ENCODE measurements around the gene SLC38A8. TPM values are rescaled to one million over a fixed set of nuclear protein-coding genes. Genes with fewer than 3 reads are reported as not detected.

Gene SLC38A8
- total and polyA plus RNA-seq, 9 donors = 0.62 to 0.98 (median 0.66) TPM; not detected in 6

DNA sequence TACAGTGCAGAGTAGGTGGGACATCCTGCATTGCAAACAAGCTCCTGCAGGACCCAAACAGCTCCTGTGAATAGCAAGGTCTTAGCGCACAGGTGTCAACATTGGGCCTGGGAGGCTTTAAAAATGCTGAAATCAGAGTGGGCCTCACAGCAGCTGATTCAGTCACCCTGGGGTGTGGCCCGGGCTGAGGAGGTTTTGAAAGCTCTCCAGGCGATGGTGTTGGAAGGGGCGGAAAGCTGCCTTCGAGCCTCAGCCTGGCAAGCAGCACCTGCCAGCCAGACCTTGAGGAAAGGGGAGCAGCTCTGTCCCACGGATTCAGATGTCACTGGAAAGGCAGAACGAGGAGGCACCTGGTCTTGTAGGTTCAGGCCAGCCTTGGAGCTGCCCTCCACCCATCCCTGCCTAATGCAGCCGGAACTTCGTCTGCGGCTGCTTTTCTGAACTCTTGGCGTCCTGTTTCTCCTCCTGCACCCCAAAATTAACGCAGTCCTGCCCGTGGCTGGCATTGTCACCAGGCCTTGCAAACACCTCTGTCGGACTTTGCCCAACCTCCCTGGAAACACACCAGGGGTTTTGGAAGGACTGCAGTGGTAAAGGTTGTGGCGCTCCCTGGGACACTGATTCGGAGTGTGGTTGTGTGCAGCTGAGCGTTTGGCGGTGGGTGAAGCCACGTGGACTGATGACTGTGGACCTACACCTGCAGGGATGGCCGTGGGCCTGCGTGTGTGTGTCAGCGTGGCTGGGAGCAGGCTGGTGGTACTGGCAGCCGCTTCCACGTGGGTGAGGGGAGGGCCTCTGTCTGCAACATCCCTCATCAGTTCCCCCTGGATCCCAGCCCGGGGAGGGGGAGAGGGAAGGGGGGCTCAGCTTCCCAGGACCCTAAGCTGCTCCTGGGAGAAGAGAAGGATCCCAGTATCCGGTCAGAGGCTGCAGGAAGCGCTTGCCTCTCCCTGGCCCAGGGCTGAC is 71.1 kb downstream of the SLC38A8 start:
- Histone ChIP-seq H3K27ac (no peak overlapping the region), H3K4me3 (no peak overlapping the region), H3K36me3 (no peaks in the 10 kb centered on the region), H3K4me1 (ENCODE audit: insufficient read depth) (no peaks in the 10 kb centered on the region), H3K9me3 (no peaks in the 10 kb centered on the region), H3K27me3 (no peaks in the 10 kb centered on the region)
- TF ChIP-seq EP300 (IDR thresholded peaks at IDR 0.05) (no peak), POLR2A (IDR thresholded peaks at IDR 0.05) (no peak)
- TF ChIP-seq, protein P1, sequence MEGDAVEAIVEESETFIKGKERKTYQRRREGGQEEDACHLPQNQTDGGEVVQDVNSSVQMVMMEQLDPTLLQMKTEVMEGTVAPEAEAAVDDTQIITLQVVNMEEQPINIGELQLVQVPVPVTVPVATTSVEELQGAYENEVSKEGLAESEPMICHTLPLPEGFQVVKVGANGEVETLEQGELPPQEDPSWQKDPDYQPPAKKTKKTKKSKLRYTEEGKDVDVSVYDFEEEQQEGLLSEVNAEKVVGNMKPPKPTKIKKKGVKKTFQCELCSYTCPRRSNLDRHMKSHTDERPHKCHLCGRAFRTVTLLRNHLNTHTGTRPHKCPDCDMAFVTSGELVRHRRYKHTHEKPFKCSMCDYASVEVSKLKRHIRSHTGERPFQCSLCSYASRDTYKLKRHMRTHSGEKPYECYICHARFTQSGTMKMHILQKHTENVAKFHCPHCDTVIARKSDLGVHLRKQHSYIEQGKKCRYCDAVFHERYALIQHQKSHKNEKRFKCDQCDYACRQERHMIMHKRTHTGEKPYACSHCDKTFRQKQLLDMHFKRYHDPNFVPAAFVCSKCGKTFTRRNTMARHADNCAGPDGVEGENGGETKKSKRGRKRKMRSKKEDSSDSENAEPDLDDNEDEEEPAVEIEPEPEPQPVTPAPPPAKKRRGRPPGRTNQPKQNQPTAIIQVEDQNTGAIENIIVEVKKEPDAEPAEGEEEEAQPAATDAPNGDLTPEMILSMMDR (IDR thresholded peaks at IDR 0.05) = no peak
- intact Hi-C loops (cut with DNase I) = loop anchor here in 1 of 4 donors (5.0 kb wide), 1 partner anchor 76 kb away; no protein-coding TSS in a partner anchor
- 67 to 72% (median 71%) methylated on average over 27 of the region's 27 CpGs for WGBS, 3 donors
- DNase-seq = no peak

DNA sequence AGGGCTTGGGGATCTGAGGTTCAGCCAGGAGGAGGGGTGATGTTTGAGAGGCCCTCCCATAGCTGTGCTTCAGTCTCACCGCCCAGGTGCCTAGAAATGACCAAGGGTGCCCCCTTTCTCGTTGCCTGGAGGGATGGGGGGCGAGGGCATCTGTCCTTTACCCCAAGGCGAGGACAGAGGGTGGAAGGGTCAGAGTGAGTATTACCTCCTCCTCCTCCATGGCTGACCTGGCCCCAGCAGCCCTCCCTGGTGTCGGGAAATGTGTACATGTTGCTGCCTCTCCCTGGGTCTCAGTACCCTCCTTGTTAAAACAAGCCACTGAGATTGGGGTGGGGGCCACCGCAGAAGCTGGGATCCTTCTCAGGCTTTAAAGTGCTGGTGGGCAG is 72.2 kb downstream of the SLC38A8 start:
- 84 to 91% (median 86%) methylated on average over 6 of the region's 6 CpGs for WGBS, 3 donors
- no peaks in the 10 kb centered on the region for H3K9me3 ChIP-seq
- H3K4me1 ChIP-seq (ENCODE audit: insufficient read depth) = no peaks in the 10 kb centered on the region
- TF ChIP-seq POLR2A (IDR thresholded peaks at IDR 0.05) (no peak), EP300 (IDR thresholded peaks at IDR 0.05) (no peak)
- no peak overlapping the region for H3K4me3 ChIP-seq
- no peak overlapping the region for H3K27ac ChIP-seq
- no peak for DNase-seq
- H3K36me3 ChIP-seq = no peaks in the 10 kb centered on the region
- H3K27me3 ChIP-seq = no peaks in the 10 kb centered on the region
- intact Hi-C loops (cut with DNase I) = loop anchor here in 1 of 4 donors (5.0 kb wide), 1 partner anchor 77 kb away; no protein-coding TSS in a partner anchor

GRCh38 chr16:83969771-83970429 is 72.7 kb downstream of the SLC38A8 start:
- no peaks in the 10 kb centered on the region for H3K4me1 ChIP-seq (ENCODE audit: insufficient read depth)
- H3K4me3 ChIP-seq = no peak overlapping the region
- no peaks in the 10 kb centered on the region for H3K9me3 ChIP-seq
- intact Hi-C loops (cut with DNase I) = loop anchor here in 3 of 4 donors (5.0 to 10.0 kb wide), 6 partner anchors 77 to 515 kb away; partner anchors contain the start of gene TAF1C (in 1 of the 3)
- H3K27me3 ChIP-seq = no peaks in the 10 kb centered on the region
- TF ChIP-seq POLR2A (IDR thresholded peaks at IDR 0.05) = no peak
- 63 to 80% (median 74%) methylated on average over 18 of the region's 18 CpGs for WGBS, 3 donors
- no peak for DNase-seq
- H3K27ac ChIP-seq = no peak overlapping the region
- no peaks in the 10 kb centered on the region for H3K36me3 ChIP-seq

GRCh38 chr16:83968891-83969649 is 73.5 kb downstream of the SLC38A8 start:
- intact Hi-C loops (cut with DNase I) = loop anchor here in 3 of 4 donors (5.0 to 10.0 kb wide), 5 partner anchors 96 to 516 kb away; partner anchors contain the start of gene TAF1C (in 1 of the 3)
- no peak for TF ChIP-seq POLR2A (IDR thresholded peaks at IDR 0.05)
- TF ChIP-seq, protein P1 (IDR thresholded peaks at IDR 0.05) = no peak
- no peak for TF ChIP-seq EP300 (IDR thresholded peaks at IDR 0.05)
- H3K27me3 ChIP-seq = no peaks in the 10 kb centered on the region
- 9 to 17% (median 10%) methylated on average over 25 to 45 of the region's 45 CpGs for WGBS, 3 donors
- no peaks in the 10 kb centered on the region for H3K36me3 ChIP-seq
- H3K9me3 ChIP-seq = no peaks in the 10 kb centered on the region
- no peak overlapping the region for H3K4me3 ChIP-seq
- no peak for DNase-seq
- no peaks in the 10 kb centered on the region for H3K4me1 ChIP-seq (ENCODE audit: insufficient read depth)
- H3K27ac ChIP-seq = no peak overlapping the region
